Measurements from ENCODE around the gene RASAL1. TPM values are rescaled to one million over a fixed set of nuclear protein-coding genes. Genes with fewer than 3 reads are reported as not detected.
A peak's percentile ranks its signal among the peaks of the same experiment; 100 is the strongest.

Gene RASAL1
- polyA plus RNA-seq, 2 of the 4 experiments (the other 2 are of a cell fraction), result 0.30 to 0.34 TPM

DNA sequence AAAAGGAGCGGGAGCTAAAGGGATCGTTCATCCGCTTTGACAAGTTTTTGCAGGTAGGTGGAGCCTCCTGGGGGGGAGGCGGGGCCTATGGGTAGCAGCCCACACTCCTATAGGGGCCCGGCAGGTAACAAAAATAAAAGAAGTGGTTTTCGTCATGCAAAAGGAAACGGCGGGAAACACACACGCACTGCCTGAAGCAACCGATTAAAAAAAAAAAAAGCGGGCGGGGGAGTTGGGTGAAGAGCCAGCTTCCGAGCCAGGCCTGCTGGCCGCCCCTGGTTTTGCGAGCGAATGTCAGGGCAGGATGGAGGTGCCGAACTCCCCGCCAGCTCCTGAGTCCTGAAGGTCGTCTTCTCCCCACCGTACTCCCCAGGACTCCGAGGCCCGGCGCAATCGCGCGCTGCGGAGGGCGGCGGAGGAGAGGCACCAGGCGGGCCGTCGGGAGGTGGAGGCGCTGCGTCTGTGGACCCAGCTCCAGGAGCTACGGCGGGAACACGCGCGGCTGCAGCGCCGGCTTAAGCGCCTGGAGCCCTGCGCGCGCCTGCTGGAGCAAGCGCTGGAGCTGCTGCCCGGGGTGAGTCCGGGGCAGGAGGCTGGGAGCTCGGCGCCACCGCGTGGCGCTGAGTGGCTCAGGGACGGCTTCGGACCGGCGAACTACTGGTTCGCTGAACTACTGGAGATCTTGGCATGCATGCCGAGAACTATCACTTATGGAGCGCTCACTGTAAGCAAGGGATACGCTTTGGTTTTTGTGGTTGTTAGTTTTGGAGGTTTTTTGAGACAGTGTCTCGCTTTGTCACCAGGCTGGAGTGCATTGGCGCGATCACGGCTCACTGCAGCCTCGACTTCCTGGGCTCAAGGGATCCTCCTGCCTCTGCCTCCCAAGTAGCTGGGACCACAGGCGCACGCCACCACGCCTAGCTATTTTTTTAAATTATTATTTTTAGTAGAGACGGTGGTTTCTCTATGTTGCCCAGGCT lies 17.6 kb upstream of the RASAL1 start:
- 14% methylated on average over 52 of the region's 70 CpGs for WGBS (ENCODE audit: missing lambda C conversion rate)
- Histone ChIP-seq H3K4me3 (peak overlapping the region; percentile 43), H3K9me3 (no peaks in the 10 kb centered on the region), H3K4me1 (peaks cover 6% of the 10 kb centered on the region; the same call in 1 of the 3 replicates), H3K27ac (peak overlapping the region in 1 of 2 experiments; percentile 69; a peak in 2 of 6 replicates), H3K4me2 (peak overlapping the region; percentile 93)
- DNase-seq (ENCODE audit: low read depth in 1 of 2, low spot score in 1 of 2), result peak; percentile 90 to 92
- ATAC-seq, result peak; percentile 83 to 92
- POLR2A ChIA-PET, result interaction anchor here (0.7 to 1.0 kb wide), 4 partner anchors 8 to 160 kb away, joined by 3 to 4 read pairs (median 4); partner anchors contain the start of genes DDX54 and RITA1
- CTCF ChIA-PET, result interaction anchor here (0.6 to 11.0 kb wide), 33 partner anchors 8 to 161 kb away, joined by 3 to 142 read pairs (median 5); partner anchors contain the start of gene DTX1
- FAIRE-seq, result no peak
- no peak for TF ChIP-seq FOSL2 (IDR thresholded peaks at IDR 0.05)
- TF ChIP-seq FOSL2 (CRISPR knock-in tag; IDR thresholded peaks at IDR 0.05), result no peak
- no peak for TF ChIP-seq PHF8 (IDR thresholded peaks at IDR 0.05; ENCODE audit: borderline replicate concordance, low read depth)
- no peak for TF ChIP-seq MAZ (IDR thresholded peaks at IDR 0.05; ENCODE audit: borderline replicate concordance, low read depth, low read length)
- 0 out of 2 replicates have a peak, but pooled peaks have one; percentile 39 for TF ChIP-seq MYC (IDR thresholded peaks at IDR 0.05; ENCODE audit: borderline replicate concordance, low read length)
- TF ChIP-seq, protein P1, sequence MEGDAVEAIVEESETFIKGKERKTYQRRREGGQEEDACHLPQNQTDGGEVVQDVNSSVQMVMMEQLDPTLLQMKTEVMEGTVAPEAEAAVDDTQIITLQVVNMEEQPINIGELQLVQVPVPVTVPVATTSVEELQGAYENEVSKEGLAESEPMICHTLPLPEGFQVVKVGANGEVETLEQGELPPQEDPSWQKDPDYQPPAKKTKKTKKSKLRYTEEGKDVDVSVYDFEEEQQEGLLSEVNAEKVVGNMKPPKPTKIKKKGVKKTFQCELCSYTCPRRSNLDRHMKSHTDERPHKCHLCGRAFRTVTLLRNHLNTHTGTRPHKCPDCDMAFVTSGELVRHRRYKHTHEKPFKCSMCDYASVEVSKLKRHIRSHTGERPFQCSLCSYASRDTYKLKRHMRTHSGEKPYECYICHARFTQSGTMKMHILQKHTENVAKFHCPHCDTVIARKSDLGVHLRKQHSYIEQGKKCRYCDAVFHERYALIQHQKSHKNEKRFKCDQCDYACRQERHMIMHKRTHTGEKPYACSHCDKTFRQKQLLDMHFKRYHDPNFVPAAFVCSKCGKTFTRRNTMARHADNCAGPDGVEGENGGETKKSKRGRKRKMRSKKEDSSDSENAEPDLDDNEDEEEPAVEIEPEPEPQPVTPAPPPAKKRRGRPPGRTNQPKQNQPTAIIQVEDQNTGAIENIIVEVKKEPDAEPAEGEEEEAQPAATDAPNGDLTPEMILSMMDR (IDR thresholded peaks at IDR 0.05), result peak; percentile 65
- TF ChIP-seq SMC3 (IDR thresholded peaks at IDR 0.05), result peak; percentile 82
- TF ChIP-seq, protein P2, sequence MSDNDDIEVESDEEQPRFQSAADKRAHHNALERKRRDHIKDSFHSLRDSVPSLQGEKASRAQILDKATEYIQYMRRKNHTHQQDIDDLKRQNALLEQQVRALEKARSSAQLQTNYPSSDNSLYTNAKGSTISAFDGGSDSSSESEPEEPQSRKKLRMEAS (IDR thresholded peaks at IDR 0.05), result peak; percentile 87
- TF ChIP-seq, protein P3, sequence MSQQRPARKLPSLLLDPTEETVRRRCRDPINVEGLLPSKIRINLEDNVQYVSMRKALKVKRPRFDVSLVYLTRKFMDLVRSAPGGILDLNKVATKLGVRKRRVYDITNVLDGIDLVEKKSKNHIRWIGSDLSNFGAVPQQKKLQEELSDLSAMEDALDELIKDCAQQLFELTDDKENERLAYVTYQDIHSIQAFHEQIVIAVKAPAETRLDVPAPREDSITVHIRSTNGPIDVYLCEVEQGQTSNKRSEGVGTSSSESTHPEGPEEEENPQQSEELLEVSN (IDR thresholded peaks at IDR 0.05; ENCODE audit: borderline replicate concordance, low read depth), result peak; percentile 83
- TF ChIP-seq RNF2 (IDR thresholded peaks at IDR 0.05; ENCODE audit: borderline replicate concordance, low read depth), result peak; percentile 69; the same call in 1 of the 2 replicates
- TF ChIP-seq HDAC2 (IDR thresholded peaks at IDR 0.05), result peak; percentile 90
- TF ChIP-seq TFCP2L1 (CRISPR knock-in tag; IDR thresholded peaks at IDR 0.05), result no peak
- peak; percentile 67 to 75 for TF ChIP-seq RAD21 (conservative IDR thresholded peaks at IDR 0.05 in 1 of 2, IDR thresholded peaks at IDR 0.05 in 1 of 2)

DNA sequence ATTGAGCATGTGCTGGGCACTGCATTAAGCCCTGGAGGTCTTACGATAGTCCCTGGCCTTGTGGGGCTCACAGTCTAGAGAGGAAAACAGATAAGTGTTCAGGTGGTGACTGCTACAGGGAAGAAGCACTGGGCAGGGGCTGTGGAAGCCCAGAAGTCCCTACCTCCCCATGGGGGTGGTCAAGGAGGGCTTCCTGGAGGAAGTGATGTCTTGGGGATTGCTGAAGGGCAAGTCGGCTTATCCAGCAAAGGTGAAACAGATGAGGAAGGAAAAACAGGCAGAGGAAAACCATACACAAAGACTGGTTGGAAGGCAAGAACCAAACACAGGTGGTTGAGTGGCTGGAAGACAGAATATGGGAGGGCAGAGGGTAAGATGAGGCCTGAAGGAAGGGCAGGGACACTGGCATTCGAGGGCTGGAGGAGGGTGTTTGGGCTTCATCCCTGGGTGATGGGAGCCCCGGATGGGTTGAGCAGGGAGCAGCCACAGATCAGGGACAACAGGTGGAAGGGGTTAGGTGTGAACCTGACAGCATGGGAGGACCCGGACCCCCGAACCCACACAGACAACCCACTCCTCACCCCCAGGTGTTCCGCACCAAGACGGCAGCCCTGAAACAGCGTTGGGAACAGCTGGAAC lies 16.8 kb upstream of the RASAL1 start:
- TF ChIP-seq JUN (IDR thresholded peaks at IDR 0.05) (no peak), POLR2A (IDR thresholded peaks at IDR 0.05; ENCODE audit: low read length) (no peak), ZFP36 (IDR thresholded peaks at IDR 0.05; ENCODE audit: borderline replicate concordance, partially characterized antibody) (peak; percentile 85)
- TF ChIP-seq, protein P4, sequence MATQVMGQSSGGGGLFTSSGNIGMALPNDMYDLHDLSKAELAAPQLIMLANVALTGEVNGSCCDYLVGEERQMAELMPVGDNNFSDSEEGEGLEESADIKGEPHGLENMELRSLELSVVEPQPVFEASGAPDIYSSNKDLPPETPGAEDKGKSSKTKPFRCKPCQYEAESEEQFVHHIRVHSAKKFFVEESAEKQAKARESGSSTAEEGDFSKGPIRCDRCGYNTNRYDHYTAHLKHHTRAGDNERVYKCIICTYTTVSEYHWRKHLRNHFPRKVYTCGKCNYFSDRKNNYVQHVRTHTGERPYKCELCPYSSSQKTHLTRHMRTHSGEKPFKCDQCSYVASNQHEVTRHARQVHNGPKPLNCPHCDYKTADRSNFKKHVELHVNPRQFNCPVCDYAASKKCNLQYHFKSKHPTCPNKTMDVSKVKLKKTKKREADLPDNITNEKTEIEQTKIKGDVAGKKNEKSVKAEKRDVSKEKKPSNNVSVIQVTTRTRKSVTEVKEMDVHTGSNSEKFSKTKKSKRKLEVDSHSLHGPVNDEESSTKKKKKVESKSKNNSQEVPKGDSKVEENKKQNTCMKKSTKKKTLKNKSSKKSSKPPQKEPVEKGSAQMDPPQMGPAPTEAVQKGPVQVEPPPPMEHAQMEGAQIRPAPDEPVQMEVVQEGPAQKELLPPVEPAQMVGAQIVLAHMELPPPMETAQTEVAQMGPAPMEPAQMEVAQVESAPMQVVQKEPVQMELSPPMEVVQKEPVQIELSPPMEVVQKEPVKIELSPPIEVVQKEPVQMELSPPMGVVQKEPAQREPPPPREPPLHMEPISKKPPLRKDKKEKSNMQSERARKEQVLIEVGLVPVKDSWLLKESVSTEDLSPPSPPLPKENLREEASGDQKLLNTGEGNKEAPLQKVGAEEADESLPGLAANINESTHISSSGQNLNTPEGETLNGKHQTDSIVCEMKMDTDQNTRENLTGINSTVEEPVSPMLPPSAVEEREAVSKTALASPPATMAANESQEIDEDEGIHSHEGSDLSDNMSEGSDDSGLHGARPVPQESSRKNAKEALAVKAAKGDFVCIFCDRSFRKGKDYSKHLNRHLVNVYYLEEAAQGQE (IDR thresholded peaks at IDR 0.05), result no peak
- FAIRE-seq (no peak), ATAC-seq (no peak), DNase-seq (ENCODE audit: low read depth in 1 of 2, low spot score in 1 of 2) (no peak)
- WGBS (ENCODE audit: missing lambda C conversion rate), result 54% methylated on average over 9 of the region's 9 CpGs
- ChIA-PET CTCF (interaction anchor here (0.7 to 11.0 kb wide), 26 partner anchors 9 to 161 kb away, joined by 3 to 142 read pairs (median 6); partner anchors contain the start of gene DTX1), POLR2A (interaction anchor here (0.7 to 0.9 kb wide), 2 partner anchors 9 to 33 kb away, joined by 3 to 4 read pairs; partner anchors contain the start of genes DDX54 and RITA1)
- peaks cover 6% of the 10 kb centered on the region; the same call in 2 of the 3 replicates for H3K9me3 ChIP-seq
- peak overlapping the region; percentile 43 for H3K4me3 ChIP-seq
- H3K27ac ChIP-seq, result no peak overlapping the region
- H3K4me1 ChIP-seq, result peaks cover 6% of the 10 kb centered on the region; the same call in 1 of the 3 replicates
- H3K4me2 ChIP-seq, result peak overlapping the region; percentile 93
